Measurements from ENCODE around the gene PARP12. TPM values are rescaled to one million over a fixed set of nuclear protein-coding genes. Genes with fewer than 3 reads are reported as not detected.
A peak's percentile ranks its signal among the peaks of the same experiment; 100 is the strongest.

Gene PARP12
- total and polyA plus RNA-seq, 2 of the 13 experiments (the other 11 are each of a cell fraction or from before 2014, with no cell fraction given): 15.5 to 35.2 TPM

GRCh38 chr7:140049339-140050024 is 13.3 kb downstream of the PARP12 start (continued):
- TF ChIP-seq FOXO4 (CRISPR knock-in tag; conservative IDR thresholded peaks at IDR 0.05) (no peak), GPBP1L1 (CRISPR knock-in tag; IDR thresholded peaks at IDR 0.05) (no peak), PHF20 (CRISPR knock-in tag; IDR thresholded peaks at IDR 0.05) (no peak), HNF4A (CRISPR knock-in tag; IDR thresholded peaks at IDR 0.05) (peak; percentile 99), ZNF317 (CRISPR knock-in tag; IDR thresholded peaks at IDR 0.05) (peak; percentile 89), ZBTB44 (CRISPR knock-in tag; IDR thresholded peaks at IDR 0.05) (no peak), HOXA9 (CRISPR knock-in tag; IDR thresholded peaks at IDR 0.05; ENCODE audit: borderline replicate concordance) (no peak), ZBTB20 (CRISPR knock-in tag; IDR thresholded peaks at IDR 0.05; ENCODE audit: borderline replicate concordance, low read depth) (peak; percentile 78), ZSCAN9 (CRISPR knock-in tag; IDR thresholded peaks at IDR 0.05; ENCODE audit: borderline replicate concordance) (peak; percentile 80; the same call in 1 of the 2 replicates), EEA1 (CRISPR knock-in tag; IDR thresholded peaks at IDR 0.05; ENCODE audit: borderline replicate concordance) (no peak), HNRNPK (IDR thresholded peaks at IDR 0.05; ENCODE audit: low read depth, low read length, poor library complexity, severe bottlenecking) (no peak), TFDP1 (CRISPR knock-in tag; IDR thresholded peaks at IDR 0.05; ENCODE audit: borderline replicate concordance) (peak; percentile 47; the same call in 1 of the 2 replicates), ZNF570 (CRISPR knock-in tag; IDR thresholded peaks at IDR 0.05; ENCODE audit: borderline replicate concordance) (no peak), ZNF777 (CRISPR knock-in tag; IDR thresholded peaks at IDR 0.05) (peak; percentile 55; the same call in 1 of the 2 replicates), ZNF550 (CRISPR knock-in tag; IDR thresholded peaks at IDR 0.05; ENCODE audit: borderline replicate concordance) (no peak), MAF1 (CRISPR knock-in tag; IDR thresholded peaks at IDR 0.05; ENCODE audit: borderline replicate concordance) (0 out of 2 replicates have a peak, but pooled peaks have one; percentile 30), HDAC6 (IDR thresholded peaks at IDR 0.05; ENCODE audit: low read depth, low read length) (no peak), NAIF1 (CRISPR knock-in tag; IDR thresholded peaks at IDR 0.05; ENCODE audit: borderline replicate concordance) (peak; percentile 90), SMARCC2 (IDR thresholded peaks at IDR 0.05) (no peak)
- TF ChIP-seq, protein P1, sequence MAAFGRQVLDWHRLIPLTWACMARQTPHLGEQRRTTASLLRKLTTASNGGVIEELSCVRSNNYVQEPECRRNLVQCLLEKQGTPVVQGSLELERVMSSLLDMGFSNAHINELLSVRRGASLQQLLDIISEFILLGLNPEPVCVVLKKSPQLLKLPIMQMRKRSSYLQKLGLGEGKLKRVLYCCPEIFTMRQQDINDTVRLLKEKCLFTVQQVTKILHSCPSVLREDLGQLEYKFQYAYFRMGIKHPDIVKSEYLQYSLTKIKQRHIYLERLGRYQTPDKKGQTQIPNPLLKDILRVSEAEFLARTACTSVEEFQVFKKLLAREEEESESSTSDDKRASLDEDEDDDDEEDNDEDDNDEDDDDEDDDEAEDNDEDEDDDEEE (CRISPR knock-in tag; IDR thresholded peaks at IDR 0.05): no peak
- TF ChIP-seq, protein P2, sequence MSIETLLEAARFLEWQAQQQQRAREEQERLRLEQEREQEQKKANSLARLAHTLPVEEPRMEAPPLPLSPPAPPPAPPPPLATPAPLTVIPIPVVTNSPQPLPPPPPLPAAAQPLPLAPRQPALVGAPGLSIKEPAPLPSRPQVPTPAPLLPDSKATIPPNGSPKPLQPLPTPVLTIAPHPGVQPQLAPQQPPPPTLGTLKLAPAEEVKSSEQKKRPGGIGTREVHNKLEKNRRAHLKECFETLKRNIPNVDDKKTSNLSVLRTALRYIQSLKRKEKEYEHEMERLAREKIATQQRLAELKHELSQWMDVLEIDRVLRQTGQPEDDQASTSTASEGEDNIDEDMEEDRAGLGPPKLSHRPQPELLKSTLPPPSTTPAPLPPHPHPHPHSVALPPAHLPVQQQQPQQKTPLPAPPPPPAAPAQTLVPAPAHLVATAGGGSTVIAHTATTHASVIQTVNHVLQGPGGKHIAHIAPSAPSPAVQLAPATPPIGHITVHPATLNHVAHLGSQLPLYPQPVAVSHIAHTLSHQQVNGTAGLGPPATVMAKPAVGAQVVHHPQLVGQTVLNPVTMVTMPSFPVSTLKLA (IDR thresholded peaks at IDR 0.05): no peak
